CD4-positive, alpha-beta T cell treated with Interleukin-15 for 4 hours (primary cell): ENCODE data around the gene KIF3A.

Experiments used
- DNase-seq: peaks from one replicate; pipeline ENCODE4 v3.0.0-alpha.2; 2020; ENCODE audit warnings: low spot score

Gene KIF3A

DNA sequence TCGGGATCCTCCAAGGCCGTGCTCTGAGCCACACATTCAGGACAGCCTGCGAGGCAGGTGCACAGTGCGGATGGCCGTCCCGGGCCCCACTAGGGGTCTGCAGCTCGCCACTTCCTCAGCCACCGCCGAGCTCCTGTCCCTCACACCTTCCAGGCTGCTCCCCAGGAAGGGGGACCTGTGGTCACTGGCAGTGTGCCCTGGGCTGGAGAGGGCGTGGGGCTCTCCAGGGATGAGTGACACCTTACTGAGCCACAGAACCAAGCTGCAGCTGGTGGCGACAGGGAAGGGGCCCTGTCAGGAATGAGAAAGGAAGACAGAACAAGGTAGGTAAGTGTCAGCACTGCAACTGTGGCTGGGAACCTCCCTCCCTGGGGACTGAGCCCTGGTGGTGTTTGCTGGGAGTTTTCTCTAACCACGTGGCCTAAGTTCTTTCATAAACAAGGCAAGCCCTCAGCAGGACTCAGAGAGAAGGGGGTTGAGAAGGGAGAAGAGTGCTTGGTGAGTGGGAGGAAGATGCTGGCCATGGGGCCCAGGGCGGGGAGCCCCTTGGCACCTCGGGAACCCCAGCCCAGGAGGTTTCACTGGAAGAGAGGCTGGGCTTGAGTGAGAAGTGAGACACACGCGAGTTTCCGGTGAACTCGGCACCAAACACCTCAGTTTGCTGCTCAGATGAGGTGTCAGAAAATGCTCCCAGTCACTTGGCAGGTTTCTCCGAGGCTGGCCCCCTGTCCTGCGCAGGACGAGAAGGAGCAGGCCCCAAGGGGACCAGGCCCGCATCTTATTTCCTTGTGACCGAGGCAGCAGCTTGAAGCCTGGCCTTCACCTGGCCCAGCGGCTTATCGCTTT, 74.2 kb downstream of the KIF3A start:
- DNase-seq: peak; percentile 36

DNA sequence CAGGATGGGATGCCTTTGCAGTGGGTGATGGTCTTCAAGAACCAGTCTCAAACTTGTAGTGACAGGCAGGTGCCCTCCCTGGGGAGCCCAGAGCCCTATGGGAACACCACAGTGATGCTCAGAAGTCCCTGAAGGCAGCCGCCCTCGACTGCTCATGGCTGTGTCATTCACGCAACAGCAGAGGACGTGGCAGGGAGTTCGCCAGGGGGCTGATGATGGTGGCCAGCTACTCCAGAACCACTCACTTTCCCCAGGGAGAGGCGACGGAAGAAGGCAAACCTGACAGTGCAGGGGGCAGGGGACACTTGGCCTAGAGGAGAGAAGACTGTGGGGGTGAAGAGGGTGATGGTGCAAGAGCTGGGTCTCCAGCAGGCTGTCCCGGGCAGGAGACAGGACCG, 75.3 kb downstream of the KIF3A start:
- DNase-seq: no peak

DNA sequence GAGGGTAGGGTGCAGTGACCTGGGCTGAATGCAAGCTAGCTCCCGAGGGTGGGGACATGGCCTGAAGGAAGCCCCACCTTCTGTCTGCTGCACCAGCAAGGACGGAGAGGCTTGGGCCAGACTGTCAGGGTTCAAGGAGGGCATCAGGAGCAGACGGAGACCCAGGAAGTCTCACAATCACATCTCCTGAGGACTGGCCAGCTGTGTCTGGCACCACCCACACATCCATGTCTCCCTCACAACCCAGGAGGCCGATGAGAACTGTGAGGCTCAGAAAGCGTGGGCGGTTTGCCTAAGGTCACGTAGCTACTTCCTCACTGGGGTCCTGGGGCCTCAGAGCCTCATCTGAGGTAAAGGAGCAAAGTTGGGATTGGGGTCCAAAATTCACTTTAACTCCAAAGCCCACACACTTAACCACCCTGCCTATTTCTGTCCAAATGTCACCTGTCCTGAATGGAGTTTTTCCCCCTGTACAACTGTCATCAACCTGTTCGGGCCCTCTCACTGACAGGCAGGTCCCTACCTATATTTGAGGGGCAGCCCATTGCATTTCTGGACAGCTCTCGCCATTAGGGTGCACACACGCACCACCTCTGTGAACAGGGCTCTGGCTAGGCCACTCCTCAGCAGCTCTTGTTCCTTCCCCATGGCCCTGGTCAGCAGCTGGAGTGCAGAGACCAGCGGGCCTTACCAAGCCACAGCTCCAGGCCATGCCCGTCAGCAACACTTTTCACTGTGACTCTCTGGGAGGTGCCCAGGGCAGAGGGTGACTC, 75.9 kb downstream of the KIF3A start:
- DNase-seq: no peak

- no peak for DNase-seq
Observed at GRCh38 chr5:132659598-132660493, 77.5 kb downstream of the KIF3A start.

- DNase-seq: no peak
Observed at GRCh38 chr5:132658381-132659302, 78.7 kb downstream of the KIF3A start.

GRCh38 chr5:132657676-132658380, 79.5 kb downstream of the KIF3A start, which contains the start of gene IL13:
Gene IL13, plus strand, starts transcription at chr5:132658173. Its CDS starts 14 bp downstream, at chr5:132658187.
- no peak for DNase-seq

- no peak for DNase-seq
Observed at GRCh38 chr5:132656774-132657355, 80.5 kb downstream of the KIF3A start.

GRCh38 chr5:132655821-132656773, 81.2 kb downstream of the KIF3A start:
- DNase-seq: peak; percentile 29

DNA sequence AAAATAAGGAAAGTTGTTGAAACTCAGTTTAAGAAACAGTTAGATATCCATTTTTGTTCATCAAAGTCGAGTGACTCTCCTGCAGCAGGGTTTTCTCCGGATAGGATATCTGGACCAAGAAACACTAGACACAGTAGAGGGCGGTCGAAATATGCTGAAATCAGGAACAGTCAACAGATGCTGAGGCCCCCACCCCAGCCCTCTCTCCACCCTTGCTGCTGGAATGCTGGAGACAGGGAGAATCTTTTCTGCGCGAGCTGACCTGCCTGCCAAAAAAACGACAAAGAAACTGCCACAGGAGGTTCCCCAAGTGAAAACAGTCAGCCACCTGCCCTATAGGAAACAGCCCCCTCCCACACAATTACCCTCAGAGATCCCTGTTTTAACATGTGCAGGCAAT, 83.6 kb downstream of the KIF3A start:
- no peak for DNase-seq

DNA sequence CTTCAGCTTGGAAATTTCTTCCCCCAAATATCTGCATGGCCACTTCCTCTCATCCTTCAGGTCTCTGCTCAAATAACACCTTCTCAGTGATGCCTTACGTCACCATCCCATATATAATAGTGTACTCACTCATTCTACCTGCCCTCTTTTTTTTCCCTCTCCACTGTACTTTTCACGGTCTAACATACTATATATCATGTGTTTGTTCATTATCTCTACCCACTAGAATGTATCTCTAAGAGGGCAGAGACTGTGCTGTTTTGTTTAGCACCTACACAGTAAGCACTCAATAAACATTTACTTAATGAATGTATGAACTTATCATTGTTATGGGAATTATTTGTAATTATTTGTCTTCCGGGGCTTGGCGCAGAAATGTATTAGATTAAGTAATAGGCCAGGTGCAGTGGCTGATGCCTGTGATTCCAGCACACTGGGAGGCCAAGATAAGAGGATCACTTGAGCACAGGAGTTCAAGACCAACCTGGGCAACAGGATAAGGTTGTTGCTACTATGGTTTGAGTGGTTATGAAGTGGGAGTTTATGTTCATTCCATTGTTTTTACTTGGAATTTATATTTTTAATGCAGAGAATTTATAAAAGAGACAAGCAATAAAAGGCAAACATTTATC, 85.4 kb downstream of the KIF3A start:
- DNase-seq: no peak

DNA sequence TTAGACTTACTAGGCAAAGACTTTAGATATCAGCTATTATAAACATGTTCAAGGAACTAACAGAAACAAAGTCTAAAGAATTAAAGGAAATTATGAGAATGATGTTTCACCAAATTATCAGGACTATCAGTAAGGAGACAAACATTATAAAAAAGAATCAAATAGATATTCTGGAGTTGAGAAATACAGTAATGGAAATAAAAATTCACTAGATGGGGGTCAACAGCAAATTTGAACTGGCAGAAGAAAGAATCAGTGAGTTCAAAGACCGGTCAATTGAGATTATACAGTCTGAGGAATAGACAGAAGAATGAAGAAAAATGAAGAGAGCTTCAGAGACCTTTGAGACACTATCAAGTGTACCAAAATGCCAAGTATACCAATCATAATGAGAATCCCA, 89.0 kb downstream of the KIF3A start:
- no peak for DNase-seq

- DNase-seq: no peak
Observed at GRCh38 chr5:132647473-132647872, 89.9 kb downstream of the KIF3A start.

DNA sequence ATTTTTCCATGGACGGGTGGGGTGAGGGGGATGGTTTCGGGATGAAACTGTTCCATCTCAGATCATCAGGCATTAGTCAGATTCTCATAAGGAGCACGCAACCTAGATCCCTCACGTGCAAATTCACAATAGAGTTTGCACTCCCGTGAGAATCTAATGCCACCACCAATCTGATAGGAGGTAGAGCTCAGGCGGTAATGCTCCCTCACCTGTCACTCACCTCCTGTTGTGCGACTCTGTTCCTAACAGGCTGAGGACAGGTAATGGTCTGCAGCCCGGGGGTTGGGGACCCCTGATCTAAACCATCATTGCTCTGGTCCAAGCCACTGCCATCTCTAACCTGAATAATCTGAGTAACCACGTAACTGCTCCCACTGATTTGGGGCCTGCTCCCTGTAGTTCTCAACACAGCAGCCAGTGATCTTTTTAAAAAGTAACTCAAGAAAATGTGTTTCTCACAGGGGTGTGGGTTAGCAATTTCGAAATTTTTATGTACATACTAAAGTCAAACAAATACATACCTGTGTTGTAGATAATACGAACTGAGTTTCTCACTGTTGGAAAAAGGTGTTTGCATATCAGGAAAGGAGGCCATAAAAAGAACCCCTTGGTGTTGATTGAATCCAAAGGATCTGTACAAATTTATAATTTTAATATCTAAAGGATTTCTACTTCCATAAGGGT, 90.6 kb downstream of the KIF3A start:
- no peak for DNase-seq

- no peak for DNase-seq
Observed at GRCh38 chr5:132644177-132644576, 93.2 kb downstream of the KIF3A start.
